ENCODE results near the gene MRFAP1.

MRFAP1 gene

GRCh38 chr4:6689506-6689960, 49.0 kb downstream of the MRFAP1 start:
- no peak for DNase-seq
